Measurements from ENCODE around the gene ASB10.

ASB10 gene

GRCh38 chr7:151188252-151188542 is 1.1 kb upstream of the ASB10 start:
- Histone ChIP-seq H3K4me2 (ENCODE audit: low read length) (no peak overlapping the region), H3K9me2 (replicated peaks; ENCODE audit: control insufficient read depth, low read length) (no peaks in the 10 kb centered on the region), H3K9me3 (ENCODE audit: control insufficient read depth, insufficient read depth, low read length) (no peaks in the 10 kb centered on the region), H4K20me1 (ENCODE audit: control insufficient read depth, insufficient read depth, low read depth, low read length) (no peaks in the 10 kb centered on the region), H3K79me2 (ENCODE audit: control insufficient read depth, low read length) (no peaks in the 10 kb centered on the region), H3K4me1 (ENCODE audit: control insufficient read depth, low read length) (peaks cover 8% of the 10 kb centered on the region; the same call in 1 of the 2 replicates), H3K36me3 (ENCODE audit: control insufficient read depth, low read length) (no peaks in the 10 kb centered on the region), H3K4me3 (ENCODE audit: low read length) (no peak overlapping the region), H3F3A (ENCODE audit: control insufficient read depth, insufficient read depth) (no peaks in the 10 kb centered on the region), H3K27me3 (ENCODE audit: control insufficient read depth, low read length) (peaks cover 32% of the 10 kb centered on the region), H3K27ac (ENCODE audit: low read depth, low read length) (no peak overlapping the region)
- TF ChIP-seq CTCF (IDR thresholded peaks at IDR 0.05; ENCODE audit: low read depth, low read length, poor library complexity, severe bottlenecking) = no peak
- TF ChIP-seq EZH2phosphoT487 (IDR thresholded peaks at IDR 0.05; ENCODE audit: borderline replicate concordance, low read length) = no peak

- TF ChIP-seq CTCF (IDR thresholded peaks at IDR 0.05; ENCODE audit: low read depth, low read length, poor library complexity, severe bottlenecking) (no peak), EZH2phosphoT487 (IDR thresholded peaks at IDR 0.05; ENCODE audit: borderline replicate concordance, low read length) (no peak)
- H3K4me2 ChIP-seq (ENCODE audit: low read length) = no peak overlapping the region
- no peaks in the 10 kb centered on the region for H3K36me3 ChIP-seq (ENCODE audit: control insufficient read depth, low read length)
- H3K4me3 ChIP-seq (ENCODE audit: low read length) = no peak overlapping the region
- no peaks in the 10 kb centered on the region for H3K9me2 ChIP-seq (replicated peaks; ENCODE audit: control insufficient read depth, low read length)
- H4K20me1 ChIP-seq (ENCODE audit: control insufficient read depth, insufficient read depth, low read depth, low read length) = no peaks in the 10 kb centered on the region
- no peak overlapping the region for H3K27ac ChIP-seq (ENCODE audit: low read depth, low read length)
- no peaks in the 10 kb centered on the region for H3K79me2 ChIP-seq (ENCODE audit: control insufficient read depth, low read length)
- H3K27me3 ChIP-seq (ENCODE audit: control insufficient read depth, low read length) = peaks cover 32% of the 10 kb centered on the region
- peaks cover 8% of the 10 kb centered on the region; the same call in 1 of the 2 replicates for H3K4me1 ChIP-seq (ENCODE audit: control insufficient read depth, low read length)
- no peaks in the 10 kb centered on the region for H3F3A ChIP-seq (ENCODE audit: control insufficient read depth, insufficient read depth)
- H3K9me3 ChIP-seq (ENCODE audit: control insufficient read depth, insufficient read depth, low read length) = no peaks in the 10 kb centered on the region
Observed at GRCh38 chr7:151187409-151188251, 580 bp upstream of the ASB10 start.

GRCh38 chr7:151185762-151186639 is 1.0 kb downstream of the ASB10 start:
- Histone ChIP-seq H3K4me1 (ENCODE audit: control insufficient read depth, low read length) (peaks cover 8% of the 10 kb centered on the region; the same call in 1 of the 2 replicates), H3K9me3 (ENCODE audit: control insufficient read depth, insufficient read depth, low read length) (no peaks in the 10 kb centered on the region), H3K4me3 (ENCODE audit: low read length) (no peak overlapping the region), H3K9me2 (replicated peaks; ENCODE audit: control insufficient read depth, low read length) (no peaks in the 10 kb centered on the region), H3K36me3 (ENCODE audit: control insufficient read depth, low read length) (no peaks in the 10 kb centered on the region), H4K20me1 (ENCODE audit: control insufficient read depth, insufficient read depth, low read depth, low read length) (no peaks in the 10 kb centered on the region), H3K27me3 (ENCODE audit: control insufficient read depth, low read length) (peaks cover 30% of the 10 kb centered on the region), H3K27ac (ENCODE audit: low read depth, low read length) (no peak overlapping the region), H3K4me2 (ENCODE audit: low read length) (no peak overlapping the region), H3F3A (ENCODE audit: control insufficient read depth, insufficient read depth) (no peaks in the 10 kb centered on the region), H3K79me2 (ENCODE audit: control insufficient read depth, low read length) (no peaks in the 10 kb centered on the region)
- TF ChIP-seq CTCF (IDR thresholded peaks at IDR 0.05; ENCODE audit: low read depth, low read length, poor library complexity, severe bottlenecking) = no peak
- TF ChIP-seq EZH2phosphoT487 (IDR thresholded peaks at IDR 0.05; ENCODE audit: borderline replicate concordance, low read length) = no peak

Measured in DOHH2 (cell line).